Measurements from ENCODE around the gene PDE6C. TPM values are rescaled to one million over a fixed set of nuclear protein-coding genes. Genes with fewer than 3 reads are reported as not detected.

Gene PDE6C
- total and polyA plus RNA-seq, 2 of the 4 experiments (the other 2 are of a cell fraction): not detected

DNA sequence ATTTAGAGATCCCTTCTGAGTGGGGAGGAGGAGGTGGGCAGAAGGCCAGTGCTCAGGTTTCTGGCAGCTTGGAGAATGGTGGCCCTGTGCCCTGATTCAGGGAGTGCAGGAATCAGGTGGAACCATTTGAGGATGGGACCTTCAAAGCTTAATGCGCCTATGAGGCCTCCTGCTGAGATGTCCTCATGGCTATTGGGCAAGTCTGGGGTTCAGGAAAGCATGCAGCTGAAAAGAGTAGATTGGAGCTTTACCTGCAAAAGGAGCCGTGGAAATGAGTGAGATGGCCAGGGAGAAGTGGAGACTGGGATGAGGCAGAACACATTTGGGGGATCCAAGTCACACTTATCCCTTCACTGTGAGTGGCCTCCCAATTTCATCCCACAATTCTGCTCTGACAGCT is 39.7 kb upstream of the PDE6C start:
- no peak overlapping the region for H3K18ac ChIP-seq (ENCODE audit: low read depth, low read length)
- no peaks in the 10 kb centered on the region for H3K9me3 ChIP-seq (ENCODE audit: control insufficient read depth, insufficient read depth, low read length)
- H4K20me1 ChIP-seq (ENCODE audit: insufficient read depth, low read length): no peaks in the 10 kb centered on the region
- no peak overlapping the region for H2AFZ ChIP-seq (replicated peaks; ENCODE audit: low read length, poor library complexity)
- H3K9me1 ChIP-seq (ENCODE audit: insufficient read depth, low read length): no peaks in the 10 kb centered on the region
- dilution Hi-C loops (cut with HindIII; ENCODE audit: low sequenced_read_pairs, unreplicated experiment) (no loop called here), in situ Hi-C loops (cut with MboI; ENCODE audit: low sequenced_read_pairs) (no loop called here), intact Hi-C loops (cut with micrococcal nuclease) (no loop called here)
- H4K91ac ChIP-seq (ENCODE audit: insufficient read depth, low read depth, low read length): no peak overlapping the region
- no peak overlapping the region for H2BK5ac ChIP-seq (ENCODE audit: low read depth, low read length, poor library complexity, severe bottlenecking)
- ATAC-seq (ENCODE audit: low read depth) (no peak), DNase-seq (no peak)
- H3K23ac ChIP-seq (ENCODE audit: low read depth, low read length): no peak overlapping the region
- H2AK5ac ChIP-seq (ENCODE audit: low read depth, low read length): no peak overlapping the region
- H2AK9ac ChIP-seq (replicated peaks; ENCODE audit: low read depth, low read length, poor library complexity): no peak overlapping the region
- BruUV-seq (replicated peaks): no TSS peak
- H3K4ac ChIP-seq (ENCODE audit: low read depth, low read length): no peak overlapping the region
- 60% methylated on average over 1 of the region's 2 CpGs; no CpG with 5 or more reads in 1 of the 2 experiments for WGBS, 2 experiments (ENCODE audit: extremely low coverage in 2 of 2, insufficient read length in 1 of 2)
- POLR2A ChIA-PET (ENCODE audit: unreplicated experiment): no interaction called here
- no peaks in the 10 kb centered on the region for H3K4me1 ChIP-seq (ENCODE audit: control insufficient read depth, insufficient read depth, low read length)
- peaks cover 63% of the 10 kb centered on the region for H3K27me3 ChIP-seq (ENCODE audit: control insufficient read depth, insufficient read depth, low read length)
- no peak overlapping the region for H2BK120ac ChIP-seq (ENCODE audit: low read depth, low read length)
- H3K4me3 ChIP-seq (ENCODE audit: insufficient read depth, low read depth, low read length): no peak overlapping the region
- H2BK20ac ChIP-seq (ENCODE audit: low read depth, low read length): no peak overlapping the region
- H3K9ac ChIP-seq (ENCODE audit: low read depth, low read length): no peak overlapping the region
- no peak overlapping the region for H3K56ac ChIP-seq (ENCODE audit: extremely low read depth, insufficient read depth, low read length)
- CTCF ChIA-PET: no interaction called here
- no peaks in the 10 kb centered on the region for H3K79me1 ChIP-seq (ENCODE audit: low read depth in 1 of 2, low read length in 2 of 2)
- TF ChIP-seq BHLHE40 (IDR thresholded peaks at IDR 0.05; ENCODE audit: low read depth, low read length) (no peak), CEBPB (IDR thresholded peaks at IDR 0.05; ENCODE audit: low read depth, low read length) (no peak), MXI1 (IDR thresholded peaks at IDR 0.05; ENCODE audit: borderline replicate concordance, low read depth, low read length) (no peak), MAFK (IDR thresholded peaks at IDR 0.05; ENCODE audit: low read depth, low read length) (no peak), FOS (IDR thresholded peaks at IDR 0.05; ENCODE audit: low read depth, low read length) (no peak), MAZ (IDR thresholded peaks at IDR 0.05; ENCODE audit: borderline replicate concordance, low read depth, low read length) (no peak), CHD1 (IDR thresholded peaks at IDR 0.05; ENCODE audit: low read depth, low read length) (no peak), RCOR1 (IDR thresholded peaks at IDR 0.05; ENCODE audit: insufficient replicate concordance, low read length) (no peak)
- TF ChIP-seq, protein P1, sequence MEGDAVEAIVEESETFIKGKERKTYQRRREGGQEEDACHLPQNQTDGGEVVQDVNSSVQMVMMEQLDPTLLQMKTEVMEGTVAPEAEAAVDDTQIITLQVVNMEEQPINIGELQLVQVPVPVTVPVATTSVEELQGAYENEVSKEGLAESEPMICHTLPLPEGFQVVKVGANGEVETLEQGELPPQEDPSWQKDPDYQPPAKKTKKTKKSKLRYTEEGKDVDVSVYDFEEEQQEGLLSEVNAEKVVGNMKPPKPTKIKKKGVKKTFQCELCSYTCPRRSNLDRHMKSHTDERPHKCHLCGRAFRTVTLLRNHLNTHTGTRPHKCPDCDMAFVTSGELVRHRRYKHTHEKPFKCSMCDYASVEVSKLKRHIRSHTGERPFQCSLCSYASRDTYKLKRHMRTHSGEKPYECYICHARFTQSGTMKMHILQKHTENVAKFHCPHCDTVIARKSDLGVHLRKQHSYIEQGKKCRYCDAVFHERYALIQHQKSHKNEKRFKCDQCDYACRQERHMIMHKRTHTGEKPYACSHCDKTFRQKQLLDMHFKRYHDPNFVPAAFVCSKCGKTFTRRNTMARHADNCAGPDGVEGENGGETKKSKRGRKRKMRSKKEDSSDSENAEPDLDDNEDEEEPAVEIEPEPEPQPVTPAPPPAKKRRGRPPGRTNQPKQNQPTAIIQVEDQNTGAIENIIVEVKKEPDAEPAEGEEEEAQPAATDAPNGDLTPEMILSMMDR (conservative IDR thresholded peaks at IDR 0.05; ENCODE audit: low read depth, low read length): no peak
- TF ChIP-seq, protein P2, sequence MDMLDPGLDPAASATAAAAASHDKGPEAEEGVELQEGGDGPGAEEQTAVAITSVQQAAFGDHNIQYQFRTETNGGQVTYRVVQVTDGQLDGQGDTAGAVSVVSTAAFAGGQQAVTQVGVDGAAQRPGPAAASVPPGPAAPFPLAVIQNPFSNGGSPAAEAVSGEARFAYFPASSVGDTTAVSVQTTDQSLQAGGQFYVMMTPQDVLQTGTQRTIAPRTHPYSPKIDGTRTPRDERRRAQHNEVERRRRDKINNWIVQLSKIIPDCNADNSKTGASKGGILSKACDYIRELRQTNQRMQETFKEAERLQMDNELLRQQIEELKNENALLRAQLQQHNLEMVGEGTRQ (IDR thresholded peaks at IDR 0.05; ENCODE audit: low read depth, low read length): no peak
- H3K36me3 ChIP-seq (ENCODE audit: control insufficient read depth, insufficient read depth, low read length): no peaks in the 10 kb centered on the region
- no peak overlapping the region for H4K8ac ChIP-seq (ENCODE audit: low read depth in 2 of 2, low read length in 2 of 2)
- H3K14ac ChIP-seq (replicated peaks; ENCODE audit: low read depth, low read length): no peak overlapping the region
- no peak overlapping the region for H2BK15ac ChIP-seq (ENCODE audit: low read depth, low read length)
- no peak overlapping the region for H3K27ac ChIP-seq (ENCODE audit: insufficient read depth, low read length)
- no peak overlapping the region for H4K5ac ChIP-seq (ENCODE audit: low read depth, low read length)
- H3K4me2 ChIP-seq (ENCODE audit: low read depth, low read length): no peak overlapping the region
